LNCAP (cell line): ENCODE results near the gene RANBP6.

Source experiments
- TF ChIP-seq, protein P1 (sequence below): fragments of 450-650 bp; IDR thresholded peaks from 2 replicates; pipeline ENCODE4 v1.5.1; 2017; ENCODE audit warnings: mild to moderate bottlenecking

The RANBP6 gene

DNA sequence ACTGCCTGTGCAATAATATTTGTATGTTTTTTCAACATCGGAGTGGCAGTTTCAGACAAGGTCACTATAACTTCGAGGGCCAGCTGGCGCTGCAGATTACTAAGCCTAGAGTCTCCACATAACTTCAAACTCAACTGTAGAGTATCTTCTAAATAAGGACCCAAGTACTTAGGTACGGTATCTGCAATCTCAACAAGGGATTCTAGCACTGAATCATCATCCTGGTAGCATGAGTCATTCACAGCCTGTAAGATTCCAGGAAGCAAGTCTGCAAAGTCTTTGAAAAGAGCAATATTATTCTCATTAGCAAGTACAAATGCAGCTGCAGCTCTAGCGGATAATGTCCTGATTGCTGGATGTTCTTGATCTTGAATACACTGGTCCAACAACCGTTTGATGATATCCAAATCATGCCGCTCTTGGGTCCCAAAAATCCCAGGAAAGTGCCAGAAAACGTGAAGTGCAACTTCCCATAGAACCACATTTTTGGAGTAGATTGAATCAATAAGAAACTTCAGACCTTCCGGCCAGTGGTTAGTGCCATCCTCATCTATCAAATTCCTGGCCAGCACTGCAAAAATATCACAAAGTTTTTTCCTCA lies 654 bp downstream of the RANBP6 start:
- TF ChIP-seq, protein P1, sequence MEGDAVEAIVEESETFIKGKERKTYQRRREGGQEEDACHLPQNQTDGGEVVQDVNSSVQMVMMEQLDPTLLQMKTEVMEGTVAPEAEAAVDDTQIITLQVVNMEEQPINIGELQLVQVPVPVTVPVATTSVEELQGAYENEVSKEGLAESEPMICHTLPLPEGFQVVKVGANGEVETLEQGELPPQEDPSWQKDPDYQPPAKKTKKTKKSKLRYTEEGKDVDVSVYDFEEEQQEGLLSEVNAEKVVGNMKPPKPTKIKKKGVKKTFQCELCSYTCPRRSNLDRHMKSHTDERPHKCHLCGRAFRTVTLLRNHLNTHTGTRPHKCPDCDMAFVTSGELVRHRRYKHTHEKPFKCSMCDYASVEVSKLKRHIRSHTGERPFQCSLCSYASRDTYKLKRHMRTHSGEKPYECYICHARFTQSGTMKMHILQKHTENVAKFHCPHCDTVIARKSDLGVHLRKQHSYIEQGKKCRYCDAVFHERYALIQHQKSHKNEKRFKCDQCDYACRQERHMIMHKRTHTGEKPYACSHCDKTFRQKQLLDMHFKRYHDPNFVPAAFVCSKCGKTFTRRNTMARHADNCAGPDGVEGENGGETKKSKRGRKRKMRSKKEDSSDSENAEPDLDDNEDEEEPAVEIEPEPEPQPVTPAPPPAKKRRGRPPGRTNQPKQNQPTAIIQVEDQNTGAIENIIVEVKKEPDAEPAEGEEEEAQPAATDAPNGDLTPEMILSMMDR, result no peak

DNA sequence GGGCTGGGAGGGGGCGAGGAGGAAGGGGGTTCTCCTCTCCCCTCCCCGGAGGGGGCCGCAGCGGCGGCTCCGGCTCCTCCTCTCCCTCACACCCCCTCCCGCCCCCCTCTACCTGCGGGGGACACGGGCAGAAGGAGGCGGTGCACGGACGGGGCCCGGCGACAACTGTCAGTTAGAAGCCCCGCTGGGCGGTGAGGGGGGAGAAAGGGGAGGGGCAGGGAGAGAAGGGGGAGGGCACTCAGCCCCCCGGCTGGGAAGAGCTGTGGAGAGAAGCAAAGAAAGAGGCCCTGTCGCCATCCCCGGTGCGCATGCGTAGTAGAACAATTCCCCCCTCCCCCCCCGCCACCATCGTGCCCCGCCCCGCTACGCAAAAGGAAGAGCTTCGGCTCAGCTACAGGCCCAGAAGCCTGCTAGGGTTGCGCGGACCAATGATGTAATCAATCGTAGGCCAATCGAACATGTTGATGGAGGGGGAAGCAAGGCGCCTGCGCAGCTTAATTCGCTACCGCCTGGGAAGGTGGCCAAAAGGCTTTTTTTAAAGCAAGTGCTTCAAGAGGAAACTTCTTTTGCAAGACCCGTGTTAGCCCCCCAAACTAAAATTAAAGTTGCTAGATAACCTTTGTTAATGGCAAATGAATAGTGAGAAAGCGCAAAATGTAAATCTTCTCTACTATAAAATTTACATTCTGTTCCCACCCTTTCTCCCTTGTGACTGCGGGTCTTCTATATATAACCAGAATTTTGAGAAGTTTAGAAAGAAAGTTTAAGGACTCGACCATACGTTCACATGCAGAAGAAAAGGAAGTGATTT lies 7.0 kb downstream of the RANBP6 start:
- TF ChIP-seq, protein P1, result no peak

DNA sequence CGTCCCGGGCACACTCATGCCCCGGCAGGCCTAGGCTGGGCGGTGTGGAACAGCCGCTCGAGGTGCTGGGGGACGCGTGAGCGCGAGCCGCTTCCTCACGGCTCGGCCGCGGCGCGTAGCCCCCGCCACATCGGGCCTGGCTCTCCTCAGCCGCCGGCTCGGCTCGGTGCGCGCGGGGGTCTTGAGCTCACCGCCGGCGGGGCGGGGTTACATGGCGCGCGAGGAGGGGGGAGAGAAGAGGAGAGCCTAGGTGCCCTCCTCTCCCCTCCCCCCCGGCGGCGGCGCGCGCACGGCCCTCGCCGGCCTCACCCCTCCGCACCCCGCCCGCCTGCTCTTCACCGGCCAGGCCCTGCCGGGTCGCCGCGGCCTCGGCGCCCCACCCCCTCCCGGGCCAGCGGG lies 7.7 kb downstream of the RANBP6 start:
- TF ChIP-seq, protein P1, result no peak

DNA sequence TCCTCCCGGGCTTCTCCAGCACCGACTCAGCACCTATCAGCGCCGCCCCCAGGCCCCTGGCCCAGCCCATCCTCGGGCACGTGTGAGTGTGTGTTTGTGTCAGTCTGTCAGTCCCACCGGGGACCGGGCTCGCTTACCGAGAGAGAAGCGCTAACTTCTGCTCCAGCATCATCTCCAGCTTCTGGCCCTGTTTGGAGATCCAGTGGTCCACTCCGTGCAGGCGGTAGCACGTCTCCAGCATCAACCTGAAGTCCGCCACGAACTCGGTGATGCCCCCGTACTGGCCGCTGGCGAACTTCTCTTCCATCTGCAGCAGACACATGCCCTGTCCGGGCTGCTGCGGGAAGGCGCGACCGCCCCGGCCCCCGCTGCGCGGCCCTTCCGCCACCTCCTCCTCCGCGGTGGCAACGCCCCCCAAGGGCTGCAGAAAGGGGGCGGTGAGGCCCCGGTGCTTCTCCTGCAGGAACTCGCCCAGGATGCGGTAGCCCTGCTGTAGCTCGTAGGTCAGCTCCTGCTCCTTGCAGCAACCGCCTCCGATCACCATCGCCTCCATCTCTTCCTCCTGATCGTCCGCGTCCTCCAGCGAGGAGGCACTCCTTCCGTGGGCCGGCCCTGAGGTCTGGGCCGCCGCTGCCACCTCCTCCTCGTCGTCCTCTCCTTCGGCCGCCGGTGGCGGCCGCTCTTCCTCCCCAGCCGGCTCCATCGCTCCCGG lies 8.2 kb downstream of the RANBP6 start:
- TF ChIP-seq, protein P1, result no peak

DNA sequence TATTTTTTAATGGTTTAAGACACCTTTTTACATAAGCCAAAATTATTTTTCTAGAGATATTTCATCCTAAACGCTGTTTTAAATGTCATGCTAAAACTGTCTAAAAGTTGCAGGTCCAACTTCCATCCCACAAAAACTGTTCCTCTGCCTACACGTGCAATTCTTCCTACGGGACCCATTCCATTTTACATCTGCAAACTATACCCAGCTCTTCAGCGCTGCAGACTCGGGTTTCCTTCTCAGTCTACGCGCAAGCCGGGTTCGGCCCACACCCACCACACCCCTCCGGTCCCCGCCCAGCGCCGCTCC lies 8.7 kb downstream of the RANBP6 start:
- TF ChIP-seq, protein P1, result no peak

DNA sequence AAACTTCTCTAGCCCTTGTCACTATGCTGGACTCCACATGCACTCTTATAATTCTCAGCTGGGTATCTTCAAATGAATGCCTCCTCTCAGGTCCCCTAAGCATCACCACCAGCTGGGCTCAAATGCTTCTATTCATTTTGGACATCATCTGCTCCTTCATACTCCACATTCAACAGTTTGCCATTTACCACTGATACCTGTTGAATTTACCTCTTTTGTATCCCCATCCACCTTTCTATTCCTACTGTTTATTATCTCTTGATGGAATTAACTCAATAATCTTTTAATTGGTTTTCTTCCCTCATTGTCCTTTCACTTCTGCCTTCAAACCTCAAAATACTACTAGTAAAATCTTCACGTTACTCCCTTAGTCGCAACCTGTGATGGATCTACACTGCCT lies 14.5 kb downstream of the RANBP6 start:
- TF ChIP-seq, protein P1, result no peak

DNA sequence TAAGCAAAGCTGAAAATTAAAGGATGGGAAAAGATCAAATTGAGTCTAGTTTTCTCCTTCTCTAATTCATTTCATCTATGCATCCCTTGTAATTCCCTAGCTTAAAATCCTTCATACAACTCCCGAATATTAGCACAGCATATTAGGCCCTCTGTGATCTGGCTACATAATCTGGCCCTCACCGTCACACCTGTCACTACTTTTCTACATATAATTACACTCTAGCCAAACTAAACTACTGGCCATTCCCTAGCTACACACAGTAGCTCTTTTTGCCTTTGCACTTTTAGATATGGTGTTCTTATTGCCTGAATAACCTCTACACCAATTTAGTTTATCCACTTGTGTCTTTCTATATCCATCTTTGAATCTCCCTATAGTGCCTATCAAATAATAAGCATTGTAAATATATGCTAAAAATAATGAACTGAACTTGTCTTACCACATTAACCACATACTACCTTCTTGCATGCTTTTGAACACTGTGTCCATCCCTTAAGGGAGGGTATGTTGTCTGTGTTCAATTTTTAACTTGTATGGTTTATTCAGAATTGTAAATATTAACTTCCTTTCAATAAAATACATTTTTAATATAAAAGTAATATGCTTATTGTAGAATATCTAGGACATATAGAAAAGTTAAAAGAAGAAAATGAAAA lies 15.9 kb downstream of the RANBP6 start:
- TF ChIP-seq, protein P1, result no peak
